DMS79 treated with DMSO at 0.1 percent for 48 hours (cell line): ENCODE data around the gene SCN1A.
A peak's percentile ranks its signal among the peaks of the same experiment; 100 is the strongest.
"Not testable (repeated sequence)": the region's sequence is repeated elsewhere in the genome, so short reads cannot be mapped to it uniquely, and the experiment has no call there.

Experiments
- DNase-seq: peaks from one replicate; lab custom pipeline; 2025; lab: John Stamatoyannopoulos, UW

SCN1A gene

DNA sequence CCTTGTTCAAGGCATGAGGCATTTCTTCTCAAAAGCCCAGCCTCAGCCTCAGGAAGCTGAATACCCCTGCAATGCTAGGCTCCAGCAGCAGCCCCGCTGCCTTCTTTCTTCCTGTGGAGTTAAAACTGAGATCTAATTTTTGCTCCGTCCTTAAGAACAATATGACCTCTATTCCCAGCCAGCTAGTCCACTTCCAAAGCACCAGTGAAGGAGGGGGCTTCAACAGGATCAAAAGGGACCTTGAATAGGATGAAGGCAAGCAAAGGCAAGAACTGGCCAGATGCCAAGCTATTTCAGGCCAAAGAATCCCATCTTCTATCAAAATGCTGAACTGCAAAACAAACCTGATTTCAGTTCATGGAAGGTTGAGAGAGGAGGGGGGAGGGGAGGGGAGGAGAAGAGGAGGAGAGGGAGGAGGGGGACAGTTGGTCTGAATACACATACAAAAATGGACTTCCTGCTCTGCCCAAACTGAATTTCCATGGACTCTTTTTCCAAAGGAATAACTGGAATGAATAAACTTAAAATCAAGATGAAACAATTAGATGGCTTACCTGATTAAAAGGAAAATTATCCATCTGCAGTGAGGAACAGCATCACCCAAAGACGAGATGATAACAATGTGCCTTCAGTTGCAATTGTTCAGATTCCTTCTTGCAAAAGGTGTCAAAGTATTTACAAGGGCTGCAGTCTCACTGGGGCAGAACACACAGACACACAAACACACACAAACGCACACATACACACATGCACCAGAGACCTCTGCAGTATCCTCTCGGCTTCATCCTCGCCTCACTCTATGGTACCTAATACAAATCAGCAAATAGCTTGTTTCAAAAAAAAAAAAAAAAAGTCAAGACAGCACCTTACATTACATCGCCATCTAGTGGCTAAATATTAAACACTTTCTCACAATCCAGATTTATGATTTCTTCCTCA lies at the start of gene SCN1A:
SCN1A (minus strand) TSS at position 804 of the 939 bp plus-strand sequence. CDS start 54,399 bp downstream, outside the sequence.
- DNase-seq = peak; percentile 32

DNA sequence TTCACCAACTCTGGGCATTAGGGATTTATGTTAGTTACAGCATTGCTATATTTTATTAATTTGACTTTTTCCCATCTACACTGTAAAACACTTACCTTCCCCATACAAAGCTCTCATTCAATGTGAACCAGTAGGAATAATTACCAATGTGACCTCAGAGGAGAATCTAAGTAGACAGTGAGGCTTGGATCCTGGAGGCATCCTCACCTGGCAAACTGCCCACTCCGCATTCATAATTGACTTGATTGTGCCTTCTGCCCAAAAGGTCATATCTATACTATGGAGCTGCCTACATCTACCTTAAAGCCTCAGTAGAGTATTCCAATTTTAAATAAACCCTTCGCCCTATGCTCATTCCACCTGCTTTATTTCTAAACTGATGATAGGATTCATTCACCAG lies 45.4 kb upstream of the SCN1A start:
- DNase-seq = no peak

DNA sequence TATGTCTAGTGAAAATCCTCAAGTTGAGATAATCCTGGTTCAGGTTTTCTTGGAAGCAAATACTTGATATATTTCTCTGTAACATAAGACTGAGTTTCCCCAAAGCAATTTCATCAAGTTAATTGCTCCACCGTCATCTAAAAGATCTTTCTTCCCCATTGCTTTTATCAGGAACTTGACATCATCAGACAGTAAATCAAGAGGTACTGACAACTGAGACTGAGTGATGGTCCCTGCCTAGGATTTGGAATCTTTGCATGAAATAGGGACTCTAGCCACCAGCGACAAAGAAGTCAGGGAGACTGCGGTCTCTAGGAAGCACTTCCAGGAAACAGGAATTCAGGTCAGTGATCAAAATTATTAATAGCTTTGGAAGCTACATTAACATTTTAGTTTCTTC lies 43.4 kb upstream of the SCN1A start:
- DNase-seq = no peak

DNA sequence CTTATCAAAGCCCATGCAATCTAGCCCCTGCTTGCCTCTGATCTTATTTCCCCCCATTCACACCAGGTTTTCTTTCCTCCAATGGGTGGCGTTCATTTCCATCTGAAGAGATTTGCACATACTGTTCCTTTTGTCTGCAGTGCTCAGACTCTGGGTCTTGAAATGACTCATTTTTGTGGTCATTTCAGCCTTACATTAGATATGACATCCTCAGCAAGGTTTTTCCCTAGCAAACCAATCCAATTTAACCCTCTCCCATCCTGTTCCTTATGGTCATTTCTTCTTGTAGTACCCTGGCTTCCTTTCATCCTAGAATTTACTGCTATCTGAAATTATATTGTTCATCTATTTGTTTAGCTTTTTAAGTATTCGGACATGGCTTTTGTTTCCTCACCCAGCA lies 42.5 kb upstream of the SCN1A start:
- no peak for DNase-seq

DNA sequence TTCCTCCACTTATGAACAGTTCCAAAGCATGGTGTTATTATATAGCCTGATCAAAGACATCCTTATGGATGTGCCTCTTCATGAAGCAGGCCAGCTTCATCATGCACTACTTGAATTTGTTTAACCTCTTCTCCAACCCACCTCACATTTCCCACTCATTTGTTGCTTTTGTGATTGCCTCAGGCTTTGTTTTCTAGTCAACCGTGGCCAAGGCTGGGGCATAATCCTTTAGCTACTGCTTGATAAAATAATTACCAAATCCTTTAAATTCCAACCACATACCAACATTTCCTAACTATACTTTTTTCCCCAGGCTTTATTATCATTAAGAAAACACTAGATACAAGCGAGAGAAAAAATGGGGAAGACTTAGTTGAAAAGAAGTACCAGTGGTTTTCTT lies 39.6 kb upstream of the SCN1A start:
- no peak for DNase-seq

DNA sequence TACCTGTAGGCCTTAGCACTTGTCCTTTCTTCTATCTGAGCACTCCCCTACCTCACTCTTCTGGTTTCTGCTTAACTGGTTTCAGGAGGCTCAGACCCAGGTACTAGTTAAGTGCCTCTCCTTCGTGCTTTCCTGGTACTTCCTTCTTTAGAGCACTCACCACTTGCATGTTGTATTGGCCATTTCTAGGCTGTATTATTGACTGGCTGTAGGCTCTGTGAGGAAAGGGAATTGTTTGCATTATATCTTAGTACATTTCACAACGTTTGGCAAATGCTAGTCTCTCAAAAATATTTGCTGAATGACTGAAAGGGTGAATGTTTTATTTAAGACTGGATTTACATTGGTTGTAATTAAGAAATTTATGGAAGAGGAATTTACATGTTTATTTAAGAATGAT lies 36.0 kb upstream of the SCN1A start:
- DNase-seq = no peak

DNA sequence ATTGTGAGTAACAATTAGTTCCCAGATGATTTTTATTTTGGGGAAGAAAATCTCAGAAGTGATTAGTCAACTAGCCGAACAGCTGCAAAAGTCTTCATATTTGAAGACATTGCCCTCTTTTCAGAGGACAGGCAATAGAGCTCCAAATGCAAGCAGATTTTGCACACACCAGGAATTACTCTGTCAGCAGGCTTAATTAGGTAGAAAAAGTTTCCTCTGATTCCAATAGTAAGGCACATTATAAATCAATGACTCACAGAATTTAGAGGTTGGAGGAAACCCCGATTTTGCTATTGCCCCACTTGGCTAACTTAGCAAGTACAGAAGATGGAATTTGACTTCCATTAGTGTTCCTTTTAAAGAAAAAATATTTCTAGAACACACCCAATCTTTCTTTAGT lies 30.7 kb upstream of the SCN1A start:
- DNase-seq = no peak

DNA sequence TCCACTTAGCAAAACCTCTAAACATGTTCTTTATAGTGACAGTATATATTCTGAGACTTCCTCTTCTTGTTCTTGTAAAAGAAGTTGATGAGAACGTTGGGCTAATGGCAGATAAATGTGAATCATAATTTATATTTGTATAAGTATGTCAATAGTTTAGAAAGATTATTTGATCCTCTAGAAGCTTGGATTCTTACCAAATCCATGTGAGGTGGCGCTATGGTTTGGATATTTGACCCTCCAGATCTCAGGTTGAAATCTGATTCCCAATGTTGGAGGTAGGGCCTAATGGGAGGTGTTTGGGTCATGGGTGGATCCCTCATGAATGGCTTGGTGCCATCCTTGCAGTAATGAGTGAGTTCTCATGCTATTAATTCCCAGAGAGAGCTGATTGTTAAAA lies 29.8 kb upstream of the SCN1A start:
- DNase-seq = no peak

DNA sequence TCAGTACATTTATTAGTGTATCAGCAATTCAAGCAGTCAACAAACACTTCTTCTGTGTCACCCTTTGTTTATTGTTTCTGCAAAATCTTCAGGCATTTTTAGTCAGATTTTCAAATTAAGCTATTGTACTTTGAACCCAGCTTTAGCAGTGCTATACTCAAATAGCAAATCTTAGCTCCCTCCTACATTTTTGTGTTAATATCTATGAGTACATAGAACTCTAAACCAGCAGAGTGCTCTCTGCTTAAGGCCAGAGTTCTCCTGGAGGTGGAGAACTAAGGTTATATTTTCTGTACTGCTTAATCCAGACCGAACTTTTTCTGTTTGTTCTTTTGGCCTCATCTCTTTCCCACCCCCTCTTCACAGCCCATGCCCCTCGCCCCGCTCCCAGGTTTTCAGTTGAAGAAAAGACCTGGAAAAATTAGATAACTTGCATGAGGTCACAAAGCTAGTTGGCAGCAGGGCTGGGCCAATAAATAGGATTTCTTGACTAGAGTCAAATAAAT lies 29.2 kb upstream of the SCN1A start:
- no peak for DNase-seq

DNA sequence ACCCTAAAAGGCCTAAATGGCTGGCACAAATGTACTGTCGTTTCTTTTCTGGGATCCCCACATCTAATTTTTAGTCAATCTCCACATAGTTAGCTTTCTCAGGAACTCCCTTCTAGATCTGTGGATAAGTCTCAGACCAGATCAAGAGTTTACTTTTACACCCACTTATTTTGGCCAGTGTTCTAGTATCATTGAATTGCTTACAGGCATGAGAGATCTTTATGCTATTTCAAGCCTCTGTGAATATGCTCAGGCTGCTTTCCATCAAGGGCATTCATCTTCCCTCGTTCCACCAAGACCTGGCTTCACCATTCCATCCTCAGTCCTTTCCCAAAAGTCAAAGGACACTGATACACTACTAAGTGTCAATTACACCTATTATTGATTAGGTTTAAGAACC lies 27.8 kb upstream of the SCN1A start:
- no peak for DNase-seq

DNA sequence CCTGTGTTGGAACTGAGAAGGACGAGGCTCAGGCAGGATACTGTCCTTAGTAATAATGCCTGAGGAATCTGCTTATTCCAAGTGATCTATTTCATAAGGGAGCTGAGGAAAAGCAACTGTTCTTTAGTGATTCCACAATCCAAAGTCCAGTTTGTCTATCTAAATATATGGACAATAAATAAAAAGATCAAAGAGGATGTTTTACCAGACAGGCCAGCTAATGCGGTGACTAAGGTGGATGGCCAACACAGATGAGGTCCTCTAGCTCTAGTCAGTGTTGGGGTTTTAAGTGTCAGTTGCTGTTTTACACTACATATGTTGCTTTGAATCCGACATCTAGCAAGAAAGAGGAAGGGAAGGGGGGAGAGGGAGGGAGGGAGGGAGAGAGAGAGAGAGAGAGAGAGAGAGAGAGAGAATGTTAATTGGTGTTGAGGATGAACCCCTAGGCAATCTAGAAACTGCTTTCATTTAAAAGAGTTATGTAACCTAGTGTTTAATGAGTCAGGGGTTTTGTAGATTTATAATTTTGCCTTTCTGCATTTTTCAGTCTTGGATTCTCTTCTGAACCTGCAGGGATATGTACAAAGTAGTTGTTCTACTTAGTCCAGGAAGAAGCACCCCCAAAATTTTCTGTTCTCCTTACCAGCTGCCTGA lies 27.0 kb upstream of the SCN1A start:
- DNase-seq = no peak

DNA sequence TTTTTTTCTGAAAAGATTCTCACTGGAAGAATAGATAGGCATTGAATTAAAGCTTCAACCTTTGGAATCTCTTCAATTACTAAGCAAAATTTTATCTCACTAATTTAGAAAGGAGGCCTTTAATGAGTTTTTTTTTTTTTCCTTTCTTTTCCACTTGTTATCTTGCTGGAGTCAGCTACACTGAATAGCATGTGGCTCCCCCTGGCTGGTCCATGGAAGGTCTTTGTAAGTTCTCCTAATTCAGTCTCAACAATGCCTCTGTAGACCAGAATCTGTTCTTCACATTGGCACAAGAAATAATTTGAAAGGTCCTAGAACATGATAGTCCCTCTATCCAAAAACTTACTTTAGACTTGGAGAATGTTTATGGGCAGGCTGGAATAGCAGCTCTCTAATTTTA lies 24.2 kb upstream of the SCN1A start:
- DNase-seq = no peak

DNA sequence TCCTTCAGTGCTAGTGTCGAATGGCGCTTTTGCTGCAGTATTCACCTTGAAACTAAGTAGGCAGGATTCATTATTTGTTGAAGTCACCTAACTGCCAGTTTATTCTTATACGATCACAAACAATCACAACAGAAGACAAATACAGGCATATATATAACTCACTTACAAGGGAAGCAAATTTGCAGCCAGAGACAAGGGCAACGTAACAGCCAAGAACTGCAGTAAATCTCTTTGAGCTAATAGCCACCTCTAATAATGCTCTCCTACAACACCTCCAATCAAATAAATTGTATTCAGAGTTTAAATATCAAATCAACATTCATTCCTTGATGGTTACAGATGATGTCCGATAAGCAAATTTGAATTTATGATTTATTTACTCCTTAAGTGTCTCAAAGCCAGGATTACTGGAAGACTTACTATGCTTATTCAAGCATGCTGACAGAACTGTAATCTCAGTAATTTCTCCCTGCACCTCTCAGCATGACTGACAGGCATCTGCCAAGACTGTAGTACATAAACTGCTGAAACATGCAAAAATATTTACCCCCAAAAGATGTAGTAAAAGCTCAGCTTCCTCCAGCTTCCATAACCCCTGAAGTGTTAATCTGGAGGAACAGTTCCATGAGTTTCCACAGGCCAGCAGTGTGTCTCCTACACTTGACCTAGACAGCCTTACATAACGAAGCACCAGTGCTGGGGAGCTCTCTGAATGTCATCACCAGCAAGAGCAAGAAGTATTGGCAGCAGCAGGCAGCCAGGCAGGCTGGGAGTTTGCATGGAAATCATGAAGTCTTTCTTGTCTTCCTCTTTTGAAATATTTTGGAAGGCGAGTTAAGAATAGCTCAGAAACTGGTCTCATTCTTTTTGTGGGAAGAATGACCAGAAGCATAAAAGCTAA lies 20.9 kb upstream of the SCN1A start:
- no peak for DNase-seq

DNA sequence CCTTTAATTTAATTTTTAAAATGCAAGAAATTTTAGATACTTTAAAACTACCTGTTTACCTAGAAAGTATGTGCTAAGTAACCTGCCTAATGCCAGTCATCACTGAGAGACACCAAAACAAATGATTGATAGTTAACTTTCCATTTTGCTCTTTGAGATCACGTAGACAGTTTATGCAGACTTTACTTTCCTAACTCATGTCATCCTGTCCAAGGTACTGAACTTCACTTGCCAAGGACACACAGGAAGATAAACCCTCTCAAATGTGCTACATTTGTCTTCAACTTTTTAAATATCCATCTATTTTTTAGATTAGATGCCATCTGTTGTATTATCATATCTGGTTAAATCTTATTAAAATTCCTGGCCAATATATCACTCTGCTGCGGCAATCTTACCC lies 20.1 kb upstream of the SCN1A start:
- DNase-seq = no peak

DNA sequence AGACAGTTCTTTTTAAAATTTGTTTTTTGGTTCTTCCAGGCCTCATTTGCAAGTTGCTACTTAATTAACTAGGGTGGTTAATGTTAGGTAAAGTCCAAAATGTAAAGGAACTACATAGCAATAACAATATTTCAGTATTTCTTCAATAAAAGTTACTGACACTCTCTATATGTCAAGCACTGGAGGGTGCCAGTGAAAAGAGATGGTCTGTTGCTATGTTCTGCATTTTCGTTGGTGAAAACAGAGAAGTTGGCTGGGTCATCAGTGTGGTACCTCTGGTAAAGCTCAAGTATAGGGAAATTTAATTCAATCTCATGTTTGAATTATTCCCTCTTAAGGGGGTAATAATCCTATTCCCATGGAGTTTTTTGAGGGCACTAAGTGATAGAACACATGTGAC lies 16.3 kb upstream of the SCN1A start:
- DNase-seq = no peak

DNA sequence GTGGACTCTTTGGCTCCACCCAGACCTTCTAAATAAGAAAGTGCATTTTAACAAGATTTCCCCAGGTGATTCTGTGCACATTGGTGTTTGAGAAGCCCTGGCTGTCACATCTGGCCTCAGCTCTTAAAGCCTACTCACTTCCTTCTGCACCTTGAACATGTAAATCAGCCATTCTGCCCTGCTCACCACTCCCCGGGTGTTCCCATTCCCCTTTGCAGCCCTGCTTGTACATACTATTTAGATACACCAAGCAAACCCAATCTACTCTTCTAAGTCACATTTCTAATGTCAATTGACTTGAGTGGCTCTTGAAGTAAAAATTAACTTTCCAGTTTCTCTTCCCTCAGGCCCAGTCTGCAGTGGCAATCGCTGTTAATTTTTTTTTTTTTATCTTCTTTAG lies 13.1 kb upstream of the SCN1A start:
- DNase-seq = no peak

DNA sequence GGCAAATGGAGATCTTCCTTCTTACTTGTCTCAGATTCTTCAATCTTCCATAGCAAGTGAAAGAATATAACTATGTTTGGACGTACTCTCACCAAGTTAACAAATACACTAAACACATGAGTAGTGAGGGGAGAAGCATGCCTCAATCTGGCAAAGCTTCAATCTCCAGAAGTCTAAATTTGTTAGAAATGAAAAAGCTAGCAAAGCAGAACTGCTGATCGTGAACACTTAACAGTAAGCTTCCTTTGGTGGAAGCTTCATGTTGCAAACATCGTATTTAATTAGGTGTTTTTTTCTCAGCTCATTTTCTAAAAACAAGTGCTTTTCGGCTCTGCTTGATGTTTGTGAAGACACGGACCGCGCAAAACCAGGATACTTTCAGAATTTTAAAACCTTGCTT lies 12.7 kb upstream of the SCN1A start:
- no peak for DNase-seq

DNA sequence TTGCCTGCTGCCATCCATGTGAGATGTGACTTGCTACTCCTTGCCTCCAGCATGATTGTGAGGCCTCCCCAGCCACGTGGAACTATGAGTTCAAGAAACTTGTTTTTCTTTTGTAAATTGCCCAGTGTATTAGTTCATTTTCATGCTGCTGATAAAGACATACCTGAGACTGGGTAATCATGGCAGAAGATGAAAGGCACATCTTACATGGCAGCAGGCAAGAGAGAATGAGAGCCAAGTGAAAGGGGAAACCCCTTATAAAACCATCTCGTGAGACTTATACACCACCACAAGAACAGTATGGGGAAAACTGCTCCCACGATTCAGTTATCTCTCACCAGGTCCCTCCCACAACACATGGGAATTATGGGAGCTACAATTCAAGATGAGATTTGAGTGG lies 11.7 kb upstream of the SCN1A start:
- not testable (repeated sequence) for DNase-seq

DNA sequence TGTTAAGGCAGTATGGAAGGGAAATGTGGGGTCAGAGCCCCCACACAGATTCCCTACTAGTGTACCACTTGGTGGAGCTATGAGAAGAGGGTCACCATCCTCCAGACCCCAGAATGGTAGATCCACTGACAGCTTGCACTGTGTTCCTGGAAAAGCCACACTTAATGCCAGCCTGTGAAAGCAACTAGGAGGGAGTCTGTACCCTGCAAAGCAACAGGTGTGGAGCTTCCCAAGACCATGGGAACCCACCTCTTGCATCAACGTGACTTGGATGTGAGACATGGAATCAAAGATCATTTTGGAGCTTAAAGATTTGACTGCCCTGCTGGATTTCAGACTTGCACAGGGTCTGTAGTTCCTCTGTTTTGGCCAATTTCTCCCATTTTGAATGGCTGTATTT lies 10.8 kb upstream of the SCN1A start:
- no peak for DNase-seq

DNA sequence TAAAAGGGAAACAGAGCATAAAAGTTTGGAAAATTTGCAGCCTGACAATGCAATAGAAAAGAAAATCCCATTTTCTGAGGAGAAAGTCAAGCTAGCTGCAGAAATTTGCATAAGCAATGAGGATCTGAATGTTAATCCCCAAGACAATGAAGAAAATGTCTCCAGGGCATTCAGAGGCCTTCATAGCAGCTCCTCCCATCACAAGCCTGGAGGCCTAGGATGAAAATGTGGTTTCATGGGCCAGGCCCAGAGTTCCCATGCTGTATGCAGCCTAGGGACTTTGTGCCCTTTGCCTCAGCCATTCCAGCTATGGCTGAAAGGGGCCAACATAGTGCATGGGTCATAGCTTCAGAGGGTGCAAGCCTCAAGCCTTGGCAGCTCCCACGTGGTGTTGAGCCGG lies 10.3 kb upstream of the SCN1A start:
- no peak for DNase-seq

DNA sequence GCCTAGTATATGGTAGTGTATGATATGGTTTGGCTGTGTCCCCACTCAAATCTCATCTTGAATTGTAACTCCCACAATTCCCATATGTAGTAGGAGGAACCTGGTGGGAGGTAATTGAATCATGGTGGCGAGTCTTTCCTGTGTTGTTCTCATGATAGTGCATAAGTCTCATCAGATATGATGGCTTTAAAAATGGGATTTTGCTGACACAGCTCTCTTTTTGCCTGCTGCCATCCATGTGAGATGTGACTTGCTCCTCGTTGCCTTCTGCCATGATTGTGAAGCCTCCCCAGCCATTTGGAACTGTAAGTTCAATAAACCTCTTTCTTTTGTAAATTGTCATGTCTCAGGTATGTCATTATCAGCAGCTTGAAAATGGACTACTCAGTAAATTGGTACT lies 9.5 kb upstream of the SCN1A start:
- DNase-seq = no peak

DNA sequence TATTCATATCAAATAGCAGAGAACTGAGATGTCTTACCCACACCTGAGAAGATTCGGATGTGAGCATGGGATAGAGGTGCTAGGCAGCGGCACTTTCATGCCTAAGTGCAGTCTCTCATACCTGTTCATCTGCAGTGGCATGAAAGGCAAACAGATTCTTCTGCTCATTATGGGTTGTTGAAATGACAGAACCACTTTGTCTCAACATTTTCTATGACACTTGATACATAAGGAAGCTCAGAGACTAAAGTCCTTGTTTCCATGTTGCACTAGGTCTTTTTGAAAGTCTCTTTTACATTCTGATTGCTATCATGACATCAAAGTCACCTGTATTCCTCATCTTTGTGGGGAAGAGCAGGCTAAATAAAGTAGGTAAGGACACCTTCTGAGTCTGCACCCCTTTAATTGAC lies 8.0 kb upstream of the SCN1A start:
- no peak for DNase-seq
